WTC11 (cell line): ENCODE data around the gene DCUN1D1. TPM values are rescaled to one million over a fixed set of nuclear protein-coding genes. Genes with fewer than 3 reads are reported as not detected.

Source experiments
- ATAC-seq: fragments of 200-7000 bp; cut with Tn5 transposase; 2 replicates; pipeline ENCODE4 v1.10.0; 2021; ENCODE audit warnings: mild to moderate bottlenecking, moderate library complexity
- CTCF ChIA-PET: fragments of 300-600 bp; sonication (Branson Sonifier 250); formaldehyde crosslinking; loops from one replicate; lab custom pipeline; 2021; ENCODE audit warnings: antibody characterized with exemption; lab: Charles Lee
- POLR2A ChIA-PET: fragments of 350-600 bp; sonication (Branson Sonifier 250); formaldehyde crosslinking; loops from one replicate; lab custom pipeline; 2021; ENCODE audit warnings: antibody characterized with exemption; lab: Charles Lee
- DNase-seq: peaks from one replicate; pipeline ENCODE4 v3.0.0; 2021; ENCODE audit warnings: low spot score
- H3K27ac Mint-ChIP-seq: 2 replicates; pipeline ENCODE4 v1.8.0; 2021; ENCODE audit warnings: mixed read lengths
- H3K27me3 Mint-ChIP-seq: 2 replicates; pipeline ENCODE4 v1.8.0; 2021; ENCODE audit warnings: low read depth, mild to moderate bottlenecking, moderate library complexity, mixed read lengths
- H3K36me3 Mint-ChIP-seq: 2 replicates; pipeline ENCODE4 v1.8.0; 2021; ENCODE audit warnings: mixed read lengths
- H3K4me1 Mint-ChIP-seq: 2 replicates; pipeline ENCODE4 v1.8.0; 2022; ENCODE audit warnings: mixed read lengths
- H3K4me3 Mint-ChIP-seq: 2 replicates; pipeline ENCODE4 v1.8.0; 2021; ENCODE audit warnings: mild to moderate bottlenecking, moderate library complexity, mixed read lengths
- H3K9me3 Mint-ChIP-seq: 2 replicates; pipeline ENCODE4 v1.8.0; 2021; ENCODE audit warnings: mixed read lengths
- FOXJ3 ChIP-seq: sonication (generic); formaldehyde crosslinking; IDR thresholded peaks from 2 replicates; pipeline ENCODE4 v1.9.0; 2021; ENCODE audit warnings: missing genetic modification reagents, mild to moderate bottlenecking, borderline replicate concordance
- FOXP1 ChIP-seq: sonication (generic); formaldehyde crosslinking; IDR thresholded peaks from 2 replicates; pipeline ENCODE4 v1.8.0; 2022; ENCODE audit warnings: missing genetic modification reagents, mild to moderate bottlenecking, moderate library complexity, borderline replicate concordance
- JAZF1 ChIP-seq: fragments of 250-450 bp; sonication (Bioruptor Pico); IDR thresholded peaks from 2 replicates; pipeline ENCODE4 v1.9.0; 2021; ENCODE audit warnings: moderate library complexity, mild to moderate bottlenecking, inconsistent platforms
- NFYB ChIP-seq: sonication (generic); formaldehyde crosslinking; conservative IDR thresholded peaks from 2 replicates; pipeline ENCODE4 v1.8.0; 2022; ENCODE audit warnings: low read depth, missing genetic modification reagents
- OVOL2 ChIP-seq: fragments of 250-450 bp; sonication (Bioruptor Pico); IDR thresholded peaks from 2 replicates; pipeline ENCODE4 v1.9.0; 2021; ENCODE audit warnings: mild to moderate bottlenecking, borderline replicate concordance
- ZBTB21 ChIP-seq: sonication (generic); formaldehyde crosslinking; IDR thresholded peaks from 2 replicates; pipeline ENCODE4 v1.8.1; 2023; ENCODE audit warnings: mild to moderate bottlenecking, missing genetic modification reagents, borderline replicate concordance
- ZNF121 ChIP-seq: sonication (generic); formaldehyde crosslinking; IDR thresholded peaks from 2 replicates; pipeline ENCODE4 v1.8.0; 2023; ENCODE audit warnings: missing genetic modification reagents
- ZNF219 ChIP-seq: sonication (generic); formaldehyde crosslinking; IDR thresholded peaks from 2 replicates; pipeline ENCODE4 v1.8.0; 2023; ENCODE audit warnings: missing genetic modification reagents, mild to moderate bottlenecking, borderline replicate concordance
- total RNA-seq: library from RNA; stranded (reverse); gene quantifications from 3 replicates; pipeline ENCODE4 v1.2.3, GENCODE V29; 2021
- TF ChIP-seq, protein P1 (sequence below): sonication (generic); formaldehyde crosslinking; IDR thresholded peaks from 2 replicates; pipeline ENCODE4 v1.8.0; 2022; ENCODE audit warnings: missing genetic modification reagents
- TF ChIP-seq, protein P2 (sequence below): fragments of 200-600 bp; IDR thresholded peaks from 2 replicates; pipeline ENCODE4 v1.8.0; 2022; ENCODE audit warnings: antibody characterized with exemption
- TF ChIP-seq, protein P3 (sequence below): fragments of 250-450 bp; sonication (Bioruptor Pico); IDR thresholded peaks from 2 replicates; pipeline ENCODE4 v1.9.0; 2021; ENCODE audit warnings: mild to moderate bottlenecking
- TF ChIP-seq, protein P4 (sequence below): sonication (generic); formaldehyde crosslinking; IDR thresholded peaks from 2 replicates; pipeline ENCODE4 v1.8.1; 2022; ENCODE audit warnings: low read depth, mild to moderate bottlenecking, moderate library complexity, missing genetic modification reagents, borderline replicate concordance
- TF ChIP-seq, protein P5 (sequence below): fragments of 250-450 bp; sonication (Bioruptor Pico); IDR thresholded peaks from 2 replicates; pipeline ENCODE4 v1.9.0; 2021; ENCODE audit warnings: mild to moderate bottlenecking

The DCUN1D1 gene
- total RNA-seq, 1 experiment from 2014 or later: 64.5 TPM

DNA sequence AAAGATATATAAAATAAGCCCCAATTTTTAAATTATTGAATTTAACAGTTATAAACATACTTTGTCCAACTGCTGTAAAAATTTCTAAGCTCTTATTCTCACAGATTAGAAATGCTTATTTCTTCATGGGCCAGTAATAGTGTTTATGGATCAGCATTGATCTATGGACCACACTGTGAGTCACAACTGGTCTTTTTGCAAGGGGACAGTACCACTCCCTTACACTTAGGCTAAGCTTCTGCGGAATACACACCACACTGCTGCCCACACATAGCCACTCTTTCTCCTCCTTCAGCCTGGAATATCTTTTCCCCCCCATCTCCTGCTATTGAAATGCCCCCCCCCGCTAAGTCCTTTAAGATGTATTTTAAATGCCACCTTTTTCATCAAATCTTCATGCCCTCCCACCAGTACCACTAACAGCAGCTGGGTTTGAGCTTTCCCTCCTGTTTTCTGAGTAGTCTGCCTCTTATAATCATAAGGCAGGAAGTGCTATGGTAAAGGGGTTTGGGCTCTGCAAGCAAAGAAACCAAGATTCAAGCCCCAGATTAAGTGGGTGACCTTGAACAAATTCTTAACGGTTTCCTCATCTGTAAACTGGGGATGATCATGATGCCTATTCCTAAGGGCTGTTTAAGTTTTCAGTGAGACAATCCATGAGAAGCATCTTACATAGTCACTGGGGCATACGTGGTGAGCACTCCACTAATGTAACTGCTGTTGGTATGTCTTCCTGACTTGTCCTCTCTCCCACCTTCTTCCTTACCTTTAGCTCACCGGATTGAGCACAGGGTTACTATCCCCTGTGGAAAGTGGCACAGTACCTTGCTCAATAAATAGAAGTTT lies 69.2 kb downstream of the DCUN1D1 start (continued):
- TF ChIP-seq ZBTB21 (no peak), FOXP1 (CRISPR knock-in tag) (no peak)
- TF ChIP-seq, protein P1, sequence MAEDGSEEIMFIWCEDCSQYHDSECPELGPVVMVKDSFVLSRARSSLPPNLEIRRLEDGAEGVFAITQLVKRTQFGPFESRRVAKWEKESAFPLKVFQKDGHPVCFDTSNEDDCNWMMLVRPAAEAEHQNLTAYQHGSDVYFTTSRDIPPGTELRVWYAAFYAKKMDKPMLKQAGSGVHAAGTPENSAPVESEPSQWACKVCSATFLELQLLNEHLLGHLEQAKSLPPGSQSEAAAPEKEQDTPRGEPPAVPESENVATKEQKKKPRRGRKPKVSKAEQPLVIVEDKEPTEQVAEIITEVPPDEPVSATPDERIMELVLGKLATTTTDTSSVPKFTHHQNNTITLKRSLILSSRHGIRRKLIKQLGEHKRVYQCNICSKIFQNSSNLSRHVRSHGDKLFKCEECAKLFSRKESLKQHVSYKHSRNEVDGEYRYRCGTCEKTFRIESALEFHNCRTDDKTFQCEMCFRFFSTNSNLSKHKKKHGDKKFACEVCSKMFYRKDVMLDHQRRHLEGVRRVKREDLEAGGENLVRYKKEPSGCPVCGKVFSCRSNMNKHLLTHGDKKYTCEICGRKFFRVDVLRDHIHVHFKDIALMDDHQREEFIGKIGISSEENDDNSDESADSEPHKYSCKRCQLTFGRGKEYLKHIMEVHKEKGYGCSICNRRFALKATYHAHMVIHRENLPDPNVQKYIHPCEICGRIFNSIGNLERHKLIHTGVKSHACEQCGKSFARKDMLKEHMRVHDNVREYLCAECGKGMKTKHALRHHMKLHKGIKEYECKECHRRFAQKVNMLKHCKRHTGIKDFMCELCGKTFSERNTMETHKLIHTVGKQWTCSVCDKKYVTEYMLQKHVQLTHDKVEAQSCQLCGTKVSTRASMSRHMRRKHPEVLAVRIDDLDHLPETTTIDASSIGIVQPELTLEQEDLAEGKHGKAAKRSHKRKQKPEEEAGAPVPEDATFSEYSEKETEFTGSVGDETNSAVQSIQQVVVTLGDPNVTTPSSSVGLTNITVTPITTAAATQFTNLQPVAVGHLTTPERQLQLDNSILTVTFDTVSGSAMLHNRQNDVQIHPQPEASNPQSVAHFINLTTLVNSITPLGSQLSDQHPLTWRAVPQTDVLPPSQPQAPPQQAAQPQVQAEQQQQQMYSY: no peak

DNA sequence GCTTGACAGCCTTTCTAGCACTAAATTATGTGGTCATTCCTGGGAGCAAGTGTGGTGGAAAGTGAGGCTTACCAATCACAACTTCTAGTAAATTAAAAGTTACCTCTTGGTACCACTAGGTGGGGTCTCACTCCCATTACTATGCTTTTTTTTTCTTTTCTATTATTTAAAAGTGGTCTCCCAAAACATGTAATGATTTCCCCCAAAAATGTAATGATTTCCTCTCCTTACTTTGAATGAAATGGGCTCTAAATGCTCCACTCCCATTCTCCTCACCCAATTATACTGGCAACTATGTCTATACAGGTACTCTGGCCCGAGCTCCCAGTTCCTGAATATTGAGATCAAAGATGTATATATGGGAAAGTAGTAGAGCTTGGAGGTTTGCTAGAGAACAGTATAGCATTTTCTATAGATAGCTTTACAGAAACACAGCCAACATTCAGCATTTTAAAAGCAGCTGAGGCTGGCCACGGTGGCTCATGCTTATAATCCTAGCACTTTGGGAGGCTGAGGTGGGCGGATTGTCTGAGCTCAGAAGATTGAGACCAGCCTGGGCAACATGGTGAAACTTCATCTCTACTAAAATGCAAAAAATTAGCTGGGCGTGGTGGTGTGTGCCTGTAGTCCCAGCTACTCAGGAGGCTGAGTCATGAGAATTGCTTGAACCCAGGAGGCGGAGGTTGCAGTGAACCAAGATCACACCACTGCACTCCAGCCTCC lies 70.9 kb downstream of the DCUN1D1 start:
- POLR2A ChIA-PET: no interaction called here
- Mint-ChIP-seq H3K27me3 (no peaks in the 10 kb centered on the region), H3K4me1 (no peaks in the 10 kb centered on the region), H3K36me3 (no peaks in the 10 kb centered on the region), H3K27ac (no peak overlapping the region), H3K4me3 (no peak overlapping the region), H3K9me3 (no peaks in the 10 kb centered on the region)
- DNase-seq: no peak
- peak; percentile 53 for ATAC-seq
- no peak for TF ChIP-seq FOXJ3 (CRISPR knock-in tag)
- TF ChIP-seq, protein P2, sequence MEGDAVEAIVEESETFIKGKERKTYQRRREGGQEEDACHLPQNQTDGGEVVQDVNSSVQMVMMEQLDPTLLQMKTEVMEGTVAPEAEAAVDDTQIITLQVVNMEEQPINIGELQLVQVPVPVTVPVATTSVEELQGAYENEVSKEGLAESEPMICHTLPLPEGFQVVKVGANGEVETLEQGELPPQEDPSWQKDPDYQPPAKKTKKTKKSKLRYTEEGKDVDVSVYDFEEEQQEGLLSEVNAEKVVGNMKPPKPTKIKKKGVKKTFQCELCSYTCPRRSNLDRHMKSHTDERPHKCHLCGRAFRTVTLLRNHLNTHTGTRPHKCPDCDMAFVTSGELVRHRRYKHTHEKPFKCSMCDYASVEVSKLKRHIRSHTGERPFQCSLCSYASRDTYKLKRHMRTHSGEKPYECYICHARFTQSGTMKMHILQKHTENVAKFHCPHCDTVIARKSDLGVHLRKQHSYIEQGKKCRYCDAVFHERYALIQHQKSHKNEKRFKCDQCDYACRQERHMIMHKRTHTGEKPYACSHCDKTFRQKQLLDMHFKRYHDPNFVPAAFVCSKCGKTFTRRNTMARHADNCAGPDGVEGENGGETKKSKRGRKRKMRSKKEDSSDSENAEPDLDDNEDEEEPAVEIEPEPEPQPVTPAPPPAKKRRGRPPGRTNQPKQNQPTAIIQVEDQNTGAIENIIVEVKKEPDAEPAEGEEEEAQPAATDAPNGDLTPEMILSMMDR: peak; percentile 52
- CTCF ChIA-PET: interaction anchor here (0.7 to 2.8 kb wide), 11 partner anchors 10 to 203 kb away, joined by 3 to 17 read pairs (median 4); partner anchors contain the start of gene MCCC1

DNA sequence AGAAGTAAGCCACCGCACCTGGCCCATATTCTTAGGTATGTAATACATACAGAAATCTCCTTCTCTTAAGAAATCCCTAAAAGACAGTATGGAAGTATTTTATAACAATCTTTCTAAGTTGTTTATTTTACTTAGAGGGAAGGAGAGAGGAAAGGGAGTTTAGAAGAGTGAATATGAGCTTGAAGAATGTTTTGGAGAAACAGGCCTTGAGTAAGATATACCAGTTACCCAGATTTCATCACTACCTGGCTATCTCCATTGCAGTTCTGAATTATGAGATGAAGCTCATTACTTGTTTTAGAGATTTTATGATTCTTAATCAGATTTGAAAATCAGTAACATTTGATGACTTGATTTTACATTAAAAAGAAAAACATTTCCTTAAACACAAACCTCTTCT lies 71.9 kb downstream of the DCUN1D1 start:
- Mint-ChIP-seq H3K36me3 (no peaks in the 10 kb centered on the region), H3K27me3 (no peaks in the 10 kb centered on the region), H3K9me3 (no peaks in the 10 kb centered on the region), H3K27ac (no peak overlapping the region), H3K4me3 (no peak overlapping the region), H3K4me1 (0 out of 2 replicates have a peak, but pooled peaks cover 3% of the 10 kb centered on the region)
- DNase-seq (no peak), ATAC-seq (no peak)
- TF ChIP-seq OVOL2 (no peak), ZNF219 (CRISPR knock-in tag) (no peak), NFYB (CRISPR knock-in tag) (no peak), ZBTB21 (no peak), ZNF121 (CRISPR knock-in tag) (no peak), JAZF1 (CRISPR knock-in tag) (no peak)
- TF ChIP-seq, protein P3, sequence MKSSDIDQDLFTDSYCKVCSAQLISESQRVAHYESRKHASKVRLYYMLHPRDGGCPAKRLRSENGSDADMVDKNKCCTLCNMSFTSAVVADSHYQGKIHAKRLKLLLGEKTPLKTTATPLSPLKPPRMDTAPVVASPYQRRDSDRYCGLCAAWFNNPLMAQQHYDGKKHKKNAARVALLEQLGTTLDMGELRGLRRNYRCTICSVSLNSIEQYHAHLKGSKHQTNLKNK (CRISPR knock-in tag): no peak
- TF ChIP-seq, protein P4, sequence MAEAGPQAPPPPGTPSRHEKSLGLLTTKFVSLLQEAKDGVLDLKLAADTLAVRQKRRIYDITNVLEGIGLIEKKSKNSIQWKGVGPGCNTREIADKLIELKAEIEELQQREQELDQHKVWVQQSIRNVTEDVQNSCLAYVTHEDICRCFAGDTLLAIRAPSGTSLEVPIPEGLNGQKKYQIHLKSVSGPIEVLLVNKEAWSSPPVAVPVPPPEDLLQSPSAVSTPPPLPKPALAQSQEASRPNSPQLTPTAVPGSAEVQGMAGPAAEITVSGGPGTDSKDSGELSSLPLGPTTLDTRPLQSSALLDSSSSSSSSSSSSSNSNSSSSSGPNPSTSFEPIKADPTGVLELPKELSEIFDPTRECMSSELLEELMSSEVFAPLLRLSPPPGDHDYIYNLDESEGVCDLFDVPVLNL (CRISPR knock-in tag): no peak
- TF ChIP-seq, protein P5, sequence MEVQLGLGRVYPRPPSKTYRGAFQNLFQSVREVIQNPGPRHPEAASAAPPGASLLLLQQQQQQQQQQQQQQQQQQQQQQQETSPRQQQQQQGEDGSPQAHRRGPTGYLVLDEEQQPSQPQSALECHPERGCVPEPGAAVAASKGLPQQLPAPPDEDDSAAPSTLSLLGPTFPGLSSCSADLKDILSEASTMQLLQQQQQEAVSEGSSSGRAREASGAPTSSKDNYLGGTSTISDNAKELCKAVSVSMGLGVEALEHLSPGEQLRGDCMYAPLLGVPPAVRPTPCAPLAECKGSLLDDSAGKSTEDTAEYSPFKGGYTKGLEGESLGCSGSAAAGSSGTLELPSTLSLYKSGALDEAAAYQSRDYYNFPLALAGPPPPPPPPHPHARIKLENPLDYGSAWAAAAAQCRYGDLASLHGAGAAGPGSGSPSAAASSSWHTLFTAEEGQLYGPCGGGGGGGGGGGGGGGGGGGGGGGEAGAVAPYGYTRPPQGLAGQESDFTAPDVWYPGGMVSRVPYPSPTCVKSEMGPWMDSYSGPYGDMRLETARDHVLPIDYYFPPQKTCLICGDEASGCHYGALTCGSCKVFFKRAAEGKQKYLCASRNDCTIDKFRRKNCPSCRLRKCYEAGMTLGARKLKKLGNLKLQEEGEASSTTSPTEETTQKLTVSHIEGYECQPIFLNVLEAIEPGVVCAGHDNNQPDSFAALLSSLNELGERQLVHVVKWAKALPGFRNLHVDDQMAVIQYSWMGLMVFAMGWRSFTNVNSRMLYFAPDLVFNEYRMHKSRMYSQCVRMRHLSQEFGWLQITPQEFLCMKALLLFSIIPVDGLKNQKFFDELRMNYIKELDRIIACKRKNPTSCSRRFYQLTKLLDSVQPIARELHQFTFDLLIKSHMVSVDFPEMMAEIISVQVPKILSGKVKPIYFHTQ (CRISPR knock-in tag): no peak
- TF ChIP-seq, protein P1: no peak
- CTCF ChIA-PET: interaction anchor here (0.6 to 2.8 kb wide), 6 partner anchors 12 to 465 kb away, joined by 3 to 17 read pairs (median 4); no protein-coding TSS in a partner anchor
- POLR2A ChIA-PET: no interaction called here
